Fibroblast of lung (primary cell): ENCODE results near the gene HSD17B12.

Experiments
- EZH2 ChIP-seq: IDR thresholded peaks from 2 replicates; pipeline ENCODE4 v1.5.1; 2012; ENCODE audit warnings: low read length, control low read depth, mild to moderate bottlenecking; ENCODE audit errors: missing control alignments
- TF ChIP-seq, protein P1 (sequence below), 2 donors: IDR thresholded peaks in 1 of 2; conservative IDR thresholded peaks in 1 of 2; 1 replicate in 1 of 2; 2 replicates in 1 of 2; pipeline ENCODE4 v1.5.1; 2011 to 2012; ENCODE audit warnings: low read length in 2 of 2, control low read depth in 1 of 2, inconsistent platforms in 1 of 2, low read depth in 1 of 2, mild to moderate bottlenecking in 1 of 2

DNA sequence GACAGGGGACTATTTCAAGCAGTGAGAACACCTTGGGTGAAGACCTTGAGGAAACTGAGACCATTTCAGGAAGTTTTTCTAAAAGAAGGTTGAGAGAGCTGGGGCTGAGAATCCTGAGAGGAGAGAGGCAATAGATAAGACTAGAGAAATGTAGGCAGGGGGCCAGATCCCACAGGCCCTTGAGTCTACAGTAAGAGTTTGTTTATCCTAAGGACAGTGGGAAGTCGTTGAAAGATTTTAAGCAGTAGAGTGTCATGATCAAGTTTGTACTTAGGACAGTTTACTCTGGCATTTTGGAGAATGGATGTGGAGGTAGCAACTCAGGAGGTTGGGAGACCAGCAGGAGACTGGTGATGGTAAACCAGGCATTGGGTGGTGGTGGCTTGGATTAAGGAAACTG, 17.1 kb downstream of the HSD17B12 start:
- TF ChIP-seq, protein P1, sequence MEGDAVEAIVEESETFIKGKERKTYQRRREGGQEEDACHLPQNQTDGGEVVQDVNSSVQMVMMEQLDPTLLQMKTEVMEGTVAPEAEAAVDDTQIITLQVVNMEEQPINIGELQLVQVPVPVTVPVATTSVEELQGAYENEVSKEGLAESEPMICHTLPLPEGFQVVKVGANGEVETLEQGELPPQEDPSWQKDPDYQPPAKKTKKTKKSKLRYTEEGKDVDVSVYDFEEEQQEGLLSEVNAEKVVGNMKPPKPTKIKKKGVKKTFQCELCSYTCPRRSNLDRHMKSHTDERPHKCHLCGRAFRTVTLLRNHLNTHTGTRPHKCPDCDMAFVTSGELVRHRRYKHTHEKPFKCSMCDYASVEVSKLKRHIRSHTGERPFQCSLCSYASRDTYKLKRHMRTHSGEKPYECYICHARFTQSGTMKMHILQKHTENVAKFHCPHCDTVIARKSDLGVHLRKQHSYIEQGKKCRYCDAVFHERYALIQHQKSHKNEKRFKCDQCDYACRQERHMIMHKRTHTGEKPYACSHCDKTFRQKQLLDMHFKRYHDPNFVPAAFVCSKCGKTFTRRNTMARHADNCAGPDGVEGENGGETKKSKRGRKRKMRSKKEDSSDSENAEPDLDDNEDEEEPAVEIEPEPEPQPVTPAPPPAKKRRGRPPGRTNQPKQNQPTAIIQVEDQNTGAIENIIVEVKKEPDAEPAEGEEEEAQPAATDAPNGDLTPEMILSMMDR (conservative IDR thresholded peaks at IDR 0.05 in 1 of 2, IDR thresholded peaks at IDR 0.05 in 1 of 2; ENCODE audit: low read depth in 1 of 2, low read length in 2 of 2) = no peak
- no peak for TF ChIP-seq EZH2
